ENCODE data around the gene SRMS.
A peak's percentile ranks its signal among the peaks of the same experiment; 100 is the strongest.

SRMS gene

DNA sequence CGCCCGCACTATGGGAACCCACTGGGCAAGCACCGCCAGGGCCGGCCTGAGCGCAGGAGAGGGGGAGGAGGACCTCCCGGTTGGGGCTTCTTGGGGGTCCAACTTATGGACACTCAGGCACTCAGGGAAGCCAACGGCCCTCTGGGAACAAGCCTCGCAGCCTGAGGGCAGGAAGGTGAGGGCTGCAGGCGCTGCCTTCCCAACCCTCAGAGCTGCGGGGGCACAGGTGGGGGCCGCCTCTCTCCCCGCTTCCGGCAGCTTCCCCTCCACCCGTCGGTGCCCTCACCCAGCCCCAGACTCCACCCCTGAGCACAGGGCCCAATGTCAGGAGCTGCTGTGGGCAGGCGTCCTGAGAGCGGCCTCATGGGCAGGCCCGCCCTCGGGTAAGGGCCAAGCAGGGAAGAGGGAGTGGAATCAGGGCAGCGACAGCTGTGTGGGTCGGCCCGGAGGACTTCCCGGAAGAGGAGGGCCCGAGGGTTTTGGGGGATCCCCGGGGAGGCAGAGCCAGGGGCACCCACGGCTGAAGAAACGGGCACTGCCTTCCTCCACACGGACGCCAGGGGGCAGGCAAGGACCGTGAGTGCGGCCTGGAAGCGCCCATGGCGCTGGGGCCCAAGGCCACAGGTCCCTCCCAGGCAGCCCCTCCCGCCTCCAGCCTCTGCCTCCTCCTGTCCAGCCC, 9.9 kb downstream of the SRMS start:
- TF ChIP-seq CREB1 (IDR thresholded peaks at IDR 0.05; ENCODE audit: low read depth): no peak
- TF ChIP-seq, protein P1, sequence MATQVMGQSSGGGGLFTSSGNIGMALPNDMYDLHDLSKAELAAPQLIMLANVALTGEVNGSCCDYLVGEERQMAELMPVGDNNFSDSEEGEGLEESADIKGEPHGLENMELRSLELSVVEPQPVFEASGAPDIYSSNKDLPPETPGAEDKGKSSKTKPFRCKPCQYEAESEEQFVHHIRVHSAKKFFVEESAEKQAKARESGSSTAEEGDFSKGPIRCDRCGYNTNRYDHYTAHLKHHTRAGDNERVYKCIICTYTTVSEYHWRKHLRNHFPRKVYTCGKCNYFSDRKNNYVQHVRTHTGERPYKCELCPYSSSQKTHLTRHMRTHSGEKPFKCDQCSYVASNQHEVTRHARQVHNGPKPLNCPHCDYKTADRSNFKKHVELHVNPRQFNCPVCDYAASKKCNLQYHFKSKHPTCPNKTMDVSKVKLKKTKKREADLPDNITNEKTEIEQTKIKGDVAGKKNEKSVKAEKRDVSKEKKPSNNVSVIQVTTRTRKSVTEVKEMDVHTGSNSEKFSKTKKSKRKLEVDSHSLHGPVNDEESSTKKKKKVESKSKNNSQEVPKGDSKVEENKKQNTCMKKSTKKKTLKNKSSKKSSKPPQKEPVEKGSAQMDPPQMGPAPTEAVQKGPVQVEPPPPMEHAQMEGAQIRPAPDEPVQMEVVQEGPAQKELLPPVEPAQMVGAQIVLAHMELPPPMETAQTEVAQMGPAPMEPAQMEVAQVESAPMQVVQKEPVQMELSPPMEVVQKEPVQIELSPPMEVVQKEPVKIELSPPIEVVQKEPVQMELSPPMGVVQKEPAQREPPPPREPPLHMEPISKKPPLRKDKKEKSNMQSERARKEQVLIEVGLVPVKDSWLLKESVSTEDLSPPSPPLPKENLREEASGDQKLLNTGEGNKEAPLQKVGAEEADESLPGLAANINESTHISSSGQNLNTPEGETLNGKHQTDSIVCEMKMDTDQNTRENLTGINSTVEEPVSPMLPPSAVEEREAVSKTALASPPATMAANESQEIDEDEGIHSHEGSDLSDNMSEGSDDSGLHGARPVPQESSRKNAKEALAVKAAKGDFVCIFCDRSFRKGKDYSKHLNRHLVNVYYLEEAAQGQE (IDR thresholded peaks at IDR 0.05; ENCODE audit: low read depth): 0 out of 2 replicates have a peak, but pooled peaks have one; percentile 7
- peak; percentile 43 for TF ChIP-seq NFIC (IDR thresholded peaks at IDR 0.05)
- peak; percentile 74 for TF ChIP-seq MAX (IDR thresholded peaks at IDR 0.05)
- peak; percentile 40; the same call in 1 of the 2 replicates for TF ChIP-seq TAF1 (IDR thresholded peaks at IDR 0.05; ENCODE audit: low read depth)
- TF ChIP-seq, protein P2, sequence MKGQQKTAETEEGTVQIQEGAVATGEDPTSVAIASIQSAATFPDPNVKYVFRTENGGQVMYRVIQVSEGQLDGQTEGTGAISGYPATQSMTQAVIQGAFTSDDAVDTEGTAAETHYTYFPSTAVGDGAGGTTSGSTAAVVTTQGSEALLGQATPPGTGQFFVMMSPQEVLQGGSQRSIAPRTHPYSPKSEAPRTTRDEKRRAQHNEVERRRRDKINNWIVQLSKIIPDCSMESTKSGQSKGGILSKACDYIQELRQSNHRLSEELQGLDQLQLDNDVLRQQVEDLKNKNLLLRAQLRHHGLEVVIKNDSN (IDR thresholded peaks at IDR 0.05): 0 out of 2 replicates have a peak, but pooled peaks have one; percentile 15
- peak; percentile 74 for TF ChIP-seq TCF12 (IDR thresholded peaks at IDR 0.05; ENCODE audit: low read depth)
- no peak for TF ChIP-seq YY1 (IDR thresholded peaks at IDR 0.05; ENCODE audit: low read depth)
- no peak for TF ChIP-seq TEAD4 (IDR thresholded peaks at IDR 0.05)
- TF ChIP-seq EGR1 (IDR thresholded peaks at IDR 0.05): peak; percentile 58
- TF ChIP-seq CEBPB (IDR thresholded peaks at IDR 0.05): no peak
- peak; percentile 81 for TF ChIP-seq ZBTB7A (IDR thresholded peaks at IDR 0.05; ENCODE audit: low read depth)
- peak; percentile 53; the same call in 1 of the 2 replicates for TF ChIP-seq EP300 (IDR thresholded peaks at IDR 0.05; ENCODE audit: borderline replicate concordance)
- peak; percentile 95 for TF ChIP-seq RAD21 (IDR thresholded peaks at IDR 0.05; ENCODE audit: low read depth)
- 0 out of 2 replicates have a peak, but pooled peaks have one; percentile 1 for TF ChIP-seq FOXM1 (IDR thresholded peaks at IDR 0.05; ENCODE audit: borderline replicate concordance, low read depth)

DNA sequence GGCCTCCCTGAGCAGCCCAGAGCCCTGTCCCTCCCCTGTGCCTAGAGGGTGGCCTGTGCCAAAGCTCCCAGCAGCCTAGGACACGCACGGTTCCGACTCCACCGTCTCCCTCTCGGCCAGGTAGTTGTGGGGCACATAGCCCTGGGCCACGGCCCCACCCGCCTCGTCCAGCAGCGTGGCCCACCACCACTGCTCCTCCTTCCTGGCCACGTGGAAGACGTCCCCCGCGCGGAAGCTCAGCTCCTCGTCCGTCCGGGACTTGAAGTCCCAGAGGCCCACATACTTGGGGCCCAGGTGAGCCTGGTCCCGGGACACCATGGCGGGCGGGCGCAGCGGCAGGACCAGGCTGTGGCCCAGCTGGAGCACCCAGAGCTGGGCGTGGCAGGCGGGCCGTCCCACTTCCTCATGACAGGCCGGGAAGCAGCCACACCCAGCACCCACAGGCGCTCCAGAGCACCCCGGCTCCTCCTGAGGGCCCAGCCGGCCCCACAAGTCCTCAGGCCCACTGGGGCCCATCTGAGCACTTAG, 10.5 kb downstream of the SRMS start, which contains the start of gene PTK6:
PTK6 (minus strand) TSS at position 380 of the 528 bp plus-strand sequence; CDS start at position 318, 62 bp downstream.
- TF ChIP-seq NFIC (IDR thresholded peaks at IDR 0.05) (no peak), EGR1 (IDR thresholded peaks at IDR 0.05) (no peak), YY1 (IDR thresholded peaks at IDR 0.05; ENCODE audit: low read depth) (peak; percentile 14; the same call in 1 of the 2 replicates), MAX (IDR thresholded peaks at IDR 0.05) (peak; percentile 20; the same call in 1 of the 2 replicates), CREB1 (IDR thresholded peaks at IDR 0.05; ENCODE audit: low read depth) (no peak)
- TF ChIP-seq, protein P1 (IDR thresholded peaks at IDR 0.05; ENCODE audit: low read depth): no peak

- TF ChIP-seq CREB1 (IDR thresholded peaks at IDR 0.05; ENCODE audit: low read depth) (no peak), RAD21 (IDR thresholded peaks at IDR 0.05; ENCODE audit: low read depth) (no peak; the same call in 1 of the 2 replicates), TAF1 (IDR thresholded peaks at IDR 0.05; ENCODE audit: low read depth) (no peak), NFIC (IDR thresholded peaks at IDR 0.05) (peak; percentile 59), EP300 (IDR thresholded peaks at IDR 0.05; ENCODE audit: borderline replicate concordance) (peak; percentile 79), TEAD4 (IDR thresholded peaks at IDR 0.05) (no peak), EGR1 (IDR thresholded peaks at IDR 0.05) (no peak), MAX (IDR thresholded peaks at IDR 0.05) (peak; percentile 19), CEBPB (IDR thresholded peaks at IDR 0.05) (no peak), ZBTB7A (IDR thresholded peaks at IDR 0.05; ENCODE audit: low read depth) (peak; percentile 89), FOXM1 (IDR thresholded peaks at IDR 0.05; ENCODE audit: borderline replicate concordance, low read depth) (peak; percentile 48; the same call in 1 of the 2 replicates), TCF12 (IDR thresholded peaks at IDR 0.05; ENCODE audit: low read depth) (peak; percentile 92), YY1 (IDR thresholded peaks at IDR 0.05; ENCODE audit: low read depth) (no peak)
- TF ChIP-seq, protein P1 (IDR thresholded peaks at IDR 0.05; ENCODE audit: low read depth): no peak
- TF ChIP-seq, protein P2 (IDR thresholded peaks at IDR 0.05): peak; percentile 20; the same call in 1 of the 2 replicates
These were observed 11.1 kb downstream of the SRMS start for GRCh38 chr20:63536241-63536977.

All from Ishikawa (cell line).